ENCODE measurements around the gene PCDHB11.
"Not testable (repeated sequence)": the region's sequence is repeated elsewhere in the genome, so short reads cannot be mapped to it uniquely, and the experiment has no call there.

DNA sequence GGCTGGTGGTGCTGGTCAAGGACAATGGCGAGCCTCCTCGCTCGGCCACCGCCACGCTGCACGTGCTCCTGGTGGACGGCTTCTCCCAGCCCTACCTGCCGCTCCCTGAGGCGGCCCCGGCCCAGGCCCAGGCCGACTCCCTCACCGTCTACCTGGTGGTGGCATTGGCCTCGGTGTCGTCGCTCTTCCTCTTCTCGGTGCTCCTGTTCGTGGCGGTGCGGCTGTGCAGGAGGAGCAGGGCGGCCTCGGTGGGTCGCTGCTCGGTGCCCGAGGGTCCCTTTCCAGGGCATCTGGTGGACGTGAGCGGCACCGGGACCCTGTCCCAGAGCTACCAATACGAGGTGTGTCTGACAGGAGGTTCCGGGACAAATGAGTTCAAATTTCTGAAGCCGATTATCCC lies 26.0 kb downstream of the PCDHB11 start:
- TF ChIP-seq, protein P1, sequence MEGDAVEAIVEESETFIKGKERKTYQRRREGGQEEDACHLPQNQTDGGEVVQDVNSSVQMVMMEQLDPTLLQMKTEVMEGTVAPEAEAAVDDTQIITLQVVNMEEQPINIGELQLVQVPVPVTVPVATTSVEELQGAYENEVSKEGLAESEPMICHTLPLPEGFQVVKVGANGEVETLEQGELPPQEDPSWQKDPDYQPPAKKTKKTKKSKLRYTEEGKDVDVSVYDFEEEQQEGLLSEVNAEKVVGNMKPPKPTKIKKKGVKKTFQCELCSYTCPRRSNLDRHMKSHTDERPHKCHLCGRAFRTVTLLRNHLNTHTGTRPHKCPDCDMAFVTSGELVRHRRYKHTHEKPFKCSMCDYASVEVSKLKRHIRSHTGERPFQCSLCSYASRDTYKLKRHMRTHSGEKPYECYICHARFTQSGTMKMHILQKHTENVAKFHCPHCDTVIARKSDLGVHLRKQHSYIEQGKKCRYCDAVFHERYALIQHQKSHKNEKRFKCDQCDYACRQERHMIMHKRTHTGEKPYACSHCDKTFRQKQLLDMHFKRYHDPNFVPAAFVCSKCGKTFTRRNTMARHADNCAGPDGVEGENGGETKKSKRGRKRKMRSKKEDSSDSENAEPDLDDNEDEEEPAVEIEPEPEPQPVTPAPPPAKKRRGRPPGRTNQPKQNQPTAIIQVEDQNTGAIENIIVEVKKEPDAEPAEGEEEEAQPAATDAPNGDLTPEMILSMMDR (conservative IDR thresholded peaks at IDR 0.05; ENCODE audit: low read depth, low read length): not testable (repeated sequence)
- not testable (repeated sequence) for TF ChIP-seq EZH2 (IDR thresholded peaks at IDR 0.05; ENCODE audit: borderline replicate concordance, low read depth, low read length, poor library complexity, severe bottlenecking)
